ENCODE results near the gene ITPR1. TPM values are rescaled to one million over a fixed set of nuclear protein-coding genes. Genes with fewer than 3 reads are reported as not detected.
A peak's percentile ranks its signal among the peaks of the same experiment; 100 is the strongest.

The ITPR1 gene
- total RNA-seq, 1 donor from 2014 or later, result 117 TPM

DNA sequence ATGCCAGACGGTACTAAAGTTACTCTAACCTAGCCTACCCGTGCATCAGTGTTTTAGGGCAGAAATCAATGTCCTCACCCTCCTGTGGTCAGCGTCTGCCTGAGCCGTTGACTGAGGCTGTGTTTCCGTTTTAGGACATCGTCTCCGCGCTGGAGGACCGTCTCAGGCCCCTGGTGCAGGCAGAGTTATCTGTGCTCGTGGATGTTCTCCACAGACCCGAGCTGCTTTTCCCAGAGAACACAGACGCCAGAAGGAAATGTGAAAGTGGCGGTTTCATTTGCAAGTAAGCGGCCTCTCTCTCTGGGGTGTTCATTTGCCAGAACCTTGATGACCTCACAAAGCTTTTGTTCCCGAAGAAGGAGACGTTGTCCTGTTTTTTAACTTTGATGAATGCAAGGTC lies 217.0 kb downstream of the ITPR1 start:
- DNase-seq (ENCODE audit: low spot score), result no peak
- Mint-ChIP-seq H3K27me3 (ENCODE audit: low read depth) (no peaks in the 10 kb centered on the region), H3K27ac (no peak overlapping the region), H3K4me1 (ENCODE audit: low read depth) (peaks cover 29% of the 10 kb centered on the region), H3K4me3 (ENCODE audit: low read depth) (no peak overlapping the region), H3K9me3 (peaks cover 5% of the 10 kb centered on the region), H3K36me3 (ENCODE audit: low read depth) (peaks cover 83% of the 10 kb centered on the region)
- intact Hi-C loops (cut with micrococcal nuclease), result no loop called here

DNA sequence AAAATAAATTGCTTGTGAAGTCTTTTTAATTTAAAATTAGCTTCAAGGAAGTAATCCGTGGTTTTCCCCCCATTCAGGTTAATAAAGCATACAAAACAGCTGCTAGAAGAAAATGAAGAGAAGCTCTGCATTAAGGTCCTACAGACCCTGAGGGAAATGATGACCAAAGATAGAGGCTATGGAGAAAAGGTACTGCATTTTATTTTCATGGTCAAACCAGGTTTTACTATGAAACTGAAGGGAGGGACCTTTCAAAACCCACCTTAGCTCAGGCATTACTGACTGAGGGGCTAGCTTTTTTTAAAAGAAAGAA lies 218.5 kb downstream of the ITPR1 start:
- DNase-seq (ENCODE audit: low spot score), result no peak
- no peak overlapping the region for H3K4me3 Mint-ChIP-seq (ENCODE audit: low read depth)

DNA sequence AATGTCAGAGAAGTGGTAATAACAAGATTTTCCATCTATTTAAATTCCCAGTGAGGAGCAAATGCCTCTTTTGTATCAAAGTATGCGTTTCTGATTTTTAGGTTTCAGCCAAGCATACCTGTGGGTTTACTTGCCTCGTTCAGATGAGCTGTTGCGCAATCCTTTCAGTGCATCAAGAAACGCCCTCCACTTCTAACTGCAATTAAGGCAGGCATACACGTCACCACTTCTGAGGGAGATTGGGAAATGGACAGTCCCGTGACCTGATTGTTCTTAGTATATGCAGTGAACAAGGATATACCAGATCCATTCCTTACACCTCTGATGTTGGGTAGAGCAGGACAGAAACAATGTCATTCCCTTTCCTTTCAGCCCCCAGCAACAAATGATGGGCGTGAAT lies 219.0 kb downstream of the ITPR1 start:
- no peak overlapping the region for H3K4me3 Mint-ChIP-seq (ENCODE audit: low read depth)
- peaks cover 4% of the 10 kb centered on the region for H3K9me3 Mint-ChIP-seq
- H3K27ac Mint-ChIP-seq, result no peak overlapping the region
- intact Hi-C loops (cut with micrococcal nuclease), result loop anchor here (2.0 kb wide), 1 partner anchor 65 kb away; no protein-coding TSS in a partner anchor
- peaks cover 28% of the 10 kb centered on the region for H3K4me1 Mint-ChIP-seq (ENCODE audit: low read depth)
- DNase-seq (ENCODE audit: low spot score), result no peak
- H3K36me3 Mint-ChIP-seq (ENCODE audit: low read depth), result peaks cover 74% of the 10 kb centered on the region
- no peaks in the 10 kb centered on the region for H3K27me3 Mint-ChIP-seq (ENCODE audit: low read depth)

More for the DNA sequence above, 218.5 kb downstream of the ITPR1 start:
- no peak overlapping the region for H3K27ac Mint-ChIP-seq
- H3K9me3 Mint-ChIP-seq, result peaks cover 5% of the 10 kb centered on the region
- H3K36me3 Mint-ChIP-seq (ENCODE audit: low read depth), result peaks cover 74% of the 10 kb centered on the region
- H3K27me3 Mint-ChIP-seq (ENCODE audit: low read depth), result no peaks in the 10 kb centered on the region
- H3K4me1 Mint-ChIP-seq (ENCODE audit: low read depth), result peaks cover 29% of the 10 kb centered on the region
- intact Hi-C loops (cut with micrococcal nuclease), result loop anchor here (1.0 kb wide), 2 partner anchors 265 to 346 kb away; no protein-coding TSS in a partner anchor

DNA sequence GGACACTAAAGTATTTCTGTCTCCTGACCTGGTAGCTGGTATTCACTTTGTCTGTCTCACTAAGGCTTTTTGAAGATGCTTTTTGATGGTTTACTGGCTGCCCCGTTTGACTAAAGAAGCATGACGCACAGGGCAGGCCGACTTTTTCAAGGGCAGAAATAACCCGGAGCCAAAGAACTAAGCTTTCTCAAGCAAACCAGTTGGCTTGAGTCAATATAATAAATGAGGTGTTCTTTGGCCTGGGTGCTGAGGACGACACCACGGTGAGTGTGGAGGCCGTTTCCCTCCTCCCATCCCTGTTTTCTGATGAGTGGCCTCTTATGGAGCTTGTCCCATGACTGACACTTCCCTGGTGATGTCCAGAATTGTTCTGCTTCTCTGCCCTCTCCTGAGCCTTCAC lies 220.9 kb downstream of the ITPR1 start:
- Mint-ChIP-seq H3K27me3 (ENCODE audit: low read depth) (no peaks in the 10 kb centered on the region), H3K4me3 (ENCODE audit: low read depth) (no peak overlapping the region), H3K36me3 (ENCODE audit: low read depth) (peaks cover 70% of the 10 kb centered on the region), H3K4me1 (ENCODE audit: low read depth) (peaks cover 22% of the 10 kb centered on the region), H3K9me3 (no peaks in the 10 kb centered on the region), H3K27ac (no peak overlapping the region)
- intact Hi-C loops (cut with micrococcal nuclease), result no loop called here
- no peak for DNase-seq (ENCODE audit: low spot score)

DNA sequence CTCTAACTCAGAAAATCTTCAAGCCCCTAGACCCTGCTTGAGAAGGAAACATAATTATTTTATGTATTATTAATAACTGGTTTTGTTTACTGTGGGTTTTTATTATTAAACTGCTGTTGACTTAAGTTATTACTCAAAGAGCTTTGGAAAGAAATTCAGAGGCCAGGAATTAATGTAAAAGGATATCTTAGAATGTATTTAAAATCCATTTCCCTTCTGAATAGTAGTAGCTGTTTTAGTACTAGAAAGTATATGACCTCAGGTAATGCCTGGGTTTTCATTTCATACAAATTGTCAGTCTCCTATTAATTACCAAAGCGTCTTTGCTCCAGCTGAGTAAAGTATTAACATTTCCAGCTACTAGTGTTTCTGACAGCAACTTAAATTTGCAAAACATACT lies 223.1 kb downstream of the ITPR1 start:
- no peaks in the 10 kb centered on the region for H3K27me3 Mint-ChIP-seq (ENCODE audit: low read depth)
- intact Hi-C loops (cut with micrococcal nuclease), result no loop called here
- no peak overlapping the region for H3K27ac Mint-ChIP-seq
- H3K4me1 Mint-ChIP-seq (ENCODE audit: low read depth), result peaks cover 27% of the 10 kb centered on the region
- no peak overlapping the region for H3K4me3 Mint-ChIP-seq (ENCODE audit: low read depth)
- no peaks in the 10 kb centered on the region for H3K9me3 Mint-ChIP-seq
- peaks cover 66% of the 10 kb centered on the region for H3K36me3 Mint-ChIP-seq (ENCODE audit: low read depth)
- DNase-seq (ENCODE audit: low spot score), result no peak

DNA sequence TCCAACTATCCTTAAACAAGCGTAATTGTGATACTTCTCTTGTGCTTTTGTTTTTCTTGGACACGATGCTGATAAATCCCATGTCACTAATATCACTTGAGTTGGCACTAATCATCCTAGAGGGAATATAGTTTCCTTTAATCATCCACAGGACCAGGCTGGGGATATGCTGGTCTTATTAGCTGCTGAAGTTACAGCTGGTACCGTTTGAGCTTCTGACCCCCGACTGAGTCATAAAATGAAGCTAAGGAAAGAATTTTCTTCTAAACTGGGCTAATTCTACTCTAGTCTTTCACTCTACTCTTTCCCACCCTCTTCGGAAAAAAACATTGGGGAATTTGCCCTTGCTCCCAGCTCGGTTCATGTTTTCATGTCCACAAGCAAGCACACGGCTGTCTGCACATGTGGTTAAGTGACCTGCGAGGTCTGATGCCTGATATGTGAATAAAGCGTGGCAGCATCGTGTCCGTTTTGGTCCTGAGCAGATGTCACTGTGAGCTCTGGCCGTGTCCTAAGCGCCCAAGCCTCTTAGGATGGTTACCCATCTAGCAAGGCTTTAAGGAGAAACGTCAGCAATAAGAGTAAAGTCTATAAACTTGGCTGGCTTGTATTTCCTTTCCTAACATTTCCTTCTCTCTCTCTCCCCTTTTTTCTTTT lies 223.7 kb downstream of the ITPR1 start:
- DNase-seq (ENCODE audit: low spot score), result no peak
- Mint-ChIP-seq H3K27me3 (ENCODE audit: low read depth) (no peaks in the 10 kb centered on the region), H3K27ac (no peak overlapping the region), H3K36me3 (ENCODE audit: low read depth) (peaks cover 65% of the 10 kb centered on the region), H3K9me3 (no peaks in the 10 kb centered on the region), H3K4me3 (ENCODE audit: low read depth) (no peak overlapping the region), H3K4me1 (ENCODE audit: low read depth) (peaks cover 28% of the 10 kb centered on the region)
- intact Hi-C loops (cut with micrococcal nuclease), result no loop called here

DNA sequence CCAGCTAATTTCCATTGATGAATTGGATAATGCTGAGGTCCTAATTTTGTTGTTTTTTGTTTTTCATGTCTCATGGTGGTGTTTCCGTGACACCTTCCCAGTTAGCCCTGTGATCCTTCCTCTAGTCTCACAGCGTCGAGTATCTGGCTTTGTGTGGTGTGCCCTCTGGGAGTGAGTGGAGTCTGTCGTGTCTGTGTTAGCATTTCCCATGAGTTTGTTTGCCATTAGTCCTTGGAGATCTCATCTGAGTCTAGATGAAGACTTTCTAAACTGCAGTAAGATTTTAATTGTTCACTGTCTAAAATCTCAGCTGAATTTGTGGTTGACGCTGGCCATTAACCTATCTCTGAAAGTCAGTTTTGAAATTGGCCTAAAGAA lies 224.2 kb downstream of the ITPR1 start:
- peaks cover 65% of the 10 kb centered on the region for H3K36me3 Mint-ChIP-seq (ENCODE audit: low read depth)
- no peak overlapping the region for H3K27ac Mint-ChIP-seq
- H3K27me3 Mint-ChIP-seq (ENCODE audit: low read depth), result no peaks in the 10 kb centered on the region
- H3K4me1 Mint-ChIP-seq (ENCODE audit: low read depth), result peaks cover 28% of the 10 kb centered on the region
- no peak for DNase-seq (ENCODE audit: low spot score)
- no peak overlapping the region for H3K4me3 Mint-ChIP-seq (ENCODE audit: low read depth)
- no peaks in the 10 kb centered on the region for H3K9me3 Mint-ChIP-seq
- intact Hi-C loops (cut with micrococcal nuclease), result no loop called here

DNA sequence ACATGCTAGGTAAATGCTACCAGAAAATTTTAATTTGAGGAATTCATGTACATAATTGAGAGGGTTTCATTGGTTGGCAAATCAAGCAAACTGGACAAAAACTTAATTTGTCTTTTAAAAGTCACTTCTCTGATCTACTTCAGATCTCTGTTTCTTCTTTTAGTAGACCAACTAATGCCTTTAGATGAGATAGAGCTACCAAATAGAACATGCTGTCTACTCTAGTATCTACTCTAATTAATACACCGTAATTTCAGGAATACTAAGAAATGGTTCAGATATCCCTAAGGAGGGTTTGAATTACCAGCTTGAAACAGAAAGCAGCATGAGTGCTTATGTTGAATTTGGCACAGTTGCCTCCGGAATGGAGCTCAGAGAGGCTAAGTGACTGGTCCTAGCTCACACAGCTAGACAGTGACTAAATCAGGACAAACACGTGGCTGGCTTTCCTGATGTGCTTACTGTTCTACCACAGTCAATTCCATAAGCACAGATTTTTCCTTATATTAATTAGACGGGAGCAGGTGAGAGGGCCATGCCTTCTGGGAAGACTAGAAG lies 225.1 kb downstream of the ITPR1 start:
- no peak overlapping the region for H3K4me3 Mint-ChIP-seq (ENCODE audit: low read depth)
- intact Hi-C loops (cut with micrococcal nuclease), result no loop called here
- H3K36me3 Mint-ChIP-seq (ENCODE audit: low read depth), result peaks cover 58% of the 10 kb centered on the region
- H3K27me3 Mint-ChIP-seq (ENCODE audit: low read depth), result no peaks in the 10 kb centered on the region
- DNase-seq (ENCODE audit: low spot score), result no peak
- peaks cover 31% of the 10 kb centered on the region for H3K4me1 Mint-ChIP-seq (ENCODE audit: low read depth)
- H3K9me3 Mint-ChIP-seq, result no peaks in the 10 kb centered on the region
- no peak overlapping the region for H3K27ac Mint-ChIP-seq

DNA sequence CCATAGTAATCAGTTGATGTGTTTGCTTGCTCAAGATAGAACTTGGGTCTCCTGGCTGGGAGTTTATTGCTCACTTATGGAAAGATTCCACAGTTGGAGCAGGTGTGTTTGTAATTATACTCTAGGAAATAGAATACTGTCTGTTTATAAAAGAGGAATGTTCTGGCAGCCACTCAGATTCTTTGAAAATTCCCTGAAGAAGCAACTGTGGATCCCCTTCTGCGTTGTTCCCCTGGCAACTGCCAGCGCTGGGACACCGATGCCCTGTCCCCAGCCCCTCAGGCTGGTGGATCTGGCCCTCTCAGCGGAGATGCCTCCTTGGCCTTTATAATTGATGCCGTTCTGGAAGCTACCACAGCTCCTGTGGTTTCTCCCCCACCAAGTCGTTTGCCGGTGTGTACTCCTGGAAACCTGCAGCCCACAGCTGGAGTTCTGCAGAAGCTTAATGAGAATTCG lies 225.9 kb downstream of the ITPR1 start:
- intact Hi-C loops (cut with micrococcal nuclease), result no loop called here
- Mint-ChIP-seq H3K4me3 (ENCODE audit: low read depth) (no peak overlapping the region), H3K9me3 (no peaks in the 10 kb centered on the region), H3K36me3 (ENCODE audit: low read depth) (peaks cover 55% of the 10 kb centered on the region), H3K27me3 (ENCODE audit: low read depth) (no peaks in the 10 kb centered on the region), H3K4me1 (ENCODE audit: low read depth) (peaks cover 37% of the 10 kb centered on the region), H3K27ac (no peak overlapping the region)
- no peak for DNase-seq (ENCODE audit: low spot score)

DNA sequence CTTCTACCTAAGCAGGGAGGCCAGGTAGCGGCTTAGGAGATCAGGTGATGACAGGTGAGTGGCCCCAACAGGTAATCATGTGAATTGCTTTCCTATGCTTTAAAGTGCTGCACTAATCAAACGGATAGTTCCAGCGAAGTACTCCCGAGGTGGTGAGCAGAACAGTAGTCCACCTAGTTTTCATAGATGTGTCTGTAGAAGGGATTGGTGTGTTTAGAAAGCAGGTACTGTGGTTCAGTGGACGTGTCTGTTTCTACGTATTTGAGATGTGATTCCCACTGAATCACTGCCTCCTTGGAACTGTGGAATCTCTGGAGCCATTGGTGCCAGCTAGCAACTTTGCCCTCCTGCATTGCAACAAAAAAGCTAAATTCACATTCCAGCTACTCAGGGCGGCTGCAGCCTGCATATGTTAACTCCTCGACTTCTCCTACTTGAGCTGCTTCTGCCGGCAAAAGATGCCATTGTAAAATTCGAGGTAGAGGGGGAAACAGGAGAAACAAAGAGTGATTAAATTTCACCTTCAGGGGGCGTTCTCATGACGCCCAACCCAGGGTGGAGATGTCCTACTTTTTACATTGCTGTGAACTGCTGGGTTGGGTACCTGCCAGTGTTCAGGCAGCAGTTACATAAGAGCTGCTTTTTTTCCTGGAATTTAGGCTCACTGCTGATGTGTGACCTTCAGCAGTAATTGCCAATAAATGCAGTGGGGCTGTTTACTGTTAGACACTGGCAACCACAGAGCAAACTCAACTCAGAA lies 227.3 kb downstream of the ITPR1 start:
- DNase-seq (ENCODE audit: low spot score), result no peak
- H3K36me3 Mint-ChIP-seq (ENCODE audit: low read depth), result peaks cover 55% of the 10 kb centered on the region

DNA sequence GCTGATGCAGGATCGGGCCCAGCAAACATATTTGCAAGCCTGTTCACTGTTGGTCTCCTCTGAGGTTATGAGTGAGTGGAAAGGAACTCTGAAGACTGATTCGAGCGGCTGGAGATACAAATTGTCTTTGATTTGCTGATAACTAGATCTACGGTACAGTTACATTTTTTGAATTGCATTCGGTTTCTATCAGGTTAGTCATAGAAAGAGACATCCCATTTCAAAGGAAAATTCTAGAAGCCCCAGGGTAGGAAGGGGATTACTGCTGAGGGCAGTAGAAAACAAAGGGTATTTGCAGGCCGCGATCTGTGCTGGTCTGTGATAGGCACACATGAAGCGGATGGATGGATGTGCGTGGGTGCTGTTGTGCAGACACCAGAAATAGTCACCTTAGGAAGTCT lies 228.4 kb downstream of the ITPR1 start:
- no peaks in the 10 kb centered on the region for H3K27me3 Mint-ChIP-seq (ENCODE audit: low read depth)
- H3K36me3 Mint-ChIP-seq (ENCODE audit: low read depth), result peaks cover 60% of the 10 kb centered on the region
- no peaks in the 10 kb centered on the region for H3K9me3 Mint-ChIP-seq
- H3K27ac Mint-ChIP-seq, result peak overlapping the region; percentile 63
- no peak overlapping the region for H3K4me3 Mint-ChIP-seq (ENCODE audit: low read depth)
- intact Hi-C loops (cut with micrococcal nuclease), result loop anchor here (2.0 to 10.0 kb wide), 3 partner anchors 186 to 473 kb away; no protein-coding TSS in a partner anchor
- peaks cover 48% of the 10 kb centered on the region for H3K4me1 Mint-ChIP-seq (ENCODE audit: low read depth)
- no peak for DNase-seq (ENCODE audit: low spot score)

More for the DNA sequence above, 227.3 kb downstream of the ITPR1 start:
- Mint-ChIP-seq H3K27ac (peak overlapping the region; percentile 8), H3K4me3 (ENCODE audit: low read depth) (no peak overlapping the region), H3K9me3 (no peaks in the 10 kb centered on the region), H3K27me3 (ENCODE audit: low read depth) (no peaks in the 10 kb centered on the region), H3K4me1 (ENCODE audit: low read depth) (peaks cover 43% of the 10 kb centered on the region)
- intact Hi-C loops (cut with micrococcal nuclease), result loop anchor here (2.0 to 10.0 kb wide), 3 partner anchors 187 to 474 kb away; no protein-coding TSS in a partner anchor

DNA sequence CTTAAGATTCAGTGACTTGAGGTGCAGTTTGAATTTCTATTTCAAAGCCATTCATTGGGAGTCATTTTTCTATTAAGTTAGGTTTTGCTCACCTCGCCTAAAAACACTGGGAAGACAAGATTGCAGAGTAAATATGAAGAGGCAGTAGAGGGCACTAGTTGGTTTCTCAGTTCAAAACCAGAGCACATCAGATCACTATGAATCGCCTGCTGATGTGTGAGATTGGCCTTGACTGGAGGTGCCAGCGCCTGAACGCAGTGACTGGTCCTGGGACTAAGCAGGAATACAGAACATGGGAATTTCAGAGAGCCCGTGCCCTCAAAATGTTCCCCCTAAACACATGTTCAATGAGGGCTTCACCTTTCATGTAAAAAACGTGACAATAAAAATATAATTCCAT lies 229.0 kb downstream of the ITPR1 start:
- peak; percentile 23 for DNase-seq (ENCODE audit: low spot score)
- Mint-ChIP-seq H3K4me1 (ENCODE audit: low read depth) (peaks cover 53% of the 10 kb centered on the region), H3K36me3 (ENCODE audit: low read depth) (peaks cover 60% of the 10 kb centered on the region), H3K27me3 (ENCODE audit: low read depth) (no peaks in the 10 kb centered on the region), H3K4me3 (ENCODE audit: low read depth) (no peak overlapping the region), H3K9me3 (no peaks in the 10 kb centered on the region), H3K27ac (peak overlapping the region; percentile 63)
- intact Hi-C loops (cut with micrococcal nuclease), result loop anchor here (1.0 to 10.0 kb wide), 8 partner anchors 19 to 473 kb away; no protein-coding TSS in a partner anchor
